CD14-positive monocyte (primary cell): ENCODE measurements around the gene IFIT1. TPM values are rescaled to one million over a fixed set of nuclear protein-coding genes. Genes with fewer than 3 reads are reported as not detected.

Experiments used
- DNase-seq, 3 donors: peaks; one replicate each; pipeline ENCODE4 v3.0.0-alpha.2; 2011 to 2022
- H2AFZ ChIP-seq: 2 replicates; pipeline ENCODE4 v1.6.0; 2012; ENCODE audit warnings: mild to moderate bottlenecking, low read depth, low read length, inconsistent platforms; ENCODE audit not compliant: insufficient read depth, poor library complexity, severe bottlenecking
- H3K27ac ChIP-seq, 2 donors: 1 replicate in 1 of 2; 2 replicates in 1 of 2; pipeline ENCODE4 v1.5.1; 2012 to 2013; ENCODE audit warnings: low read length in 2 of 2, control low read depth in 1 of 2, inconsistent platforms in 1 of 2, low read depth in 1 of 2, mild to moderate bottlenecking in 1 of 2
- H3K27me3 ChIP-seq, 2 donors: one replicate each; pipeline versions ENCODE4 v1.6.0 to v1.6.1; 2011 to 2013; ENCODE audit warnings: low read length in 2 of 2; ENCODE audit not compliant: control insufficient read depth in 2 of 2, insufficient read depth in 2 of 2
- H3K36me3 ChIP-seq, 2 donors: replicated peaks in 1 of 2; 1 replicate in 1 of 2; 2 replicates in 1 of 2; pipeline versions ENCODE4 v1.5.1 to v1.6.1; 2012 to 2013; ENCODE audit warnings: low read length in 2 of 2, control low read depth in 1 of 2, inconsistent platforms in 1 of 2, mild to moderate bottlenecking in 1 of 2; ENCODE audit not compliant: insufficient read depth in 2 of 2, control insufficient read depth in 1 of 2
- H3K4me1 ChIP-seq, 2 donors: 1 replicate in 1 of 2; 2 replicates in 1 of 2; pipeline versions ENCODE4 v1.5.1 to v1.6.1; 2012 to 2013; ENCODE audit warnings: low read length in 2 of 2, control low read depth in 1 of 2, inconsistent platforms in 1 of 2, mild to moderate bottlenecking in 1 of 2, moderate library complexity in 1 of 2; ENCODE audit not compliant: insufficient read depth in 2 of 2, control insufficient read depth in 1 of 2
- H3K4me2 ChIP-seq: replicated peaks from 2 replicates; pipeline ENCODE3; 2012; ENCODE audit warnings: low read length, moderate library complexity, mild to moderate bottlenecking; ENCODE audit not compliant: poor library complexity, severe bottlenecking; ENCODE audit errors: extremely low read depth
- H3K4me3 ChIP-seq, 3 experiments: fragments of 200-600 bp in 1 of 3; sonication (generic) in 1 of 3; replicated peaks in 1 of 3; 1 replicate in 2 of 3; 2 replicates in 1 of 3; pipeline ENCODE4 v1.5.1; 2011 to 2013; ENCODE audit warnings: low read length in 3 of 3, mild to moderate bottlenecking in 3 of 3, control low read depth in 2 of 3, low read depth in 2 of 3, inconsistent platforms in 1 of 3, moderate library complexity in 1 of 3
- H3K79me2 ChIP-seq: 2 replicates; pipeline ENCODE4 v1.6.0; 2012; ENCODE audit warnings: mild to moderate bottlenecking, control low read depth, inconsistent platforms, low read length, moderate library complexity; ENCODE audit not compliant: insufficient read depth
- H3K9ac ChIP-seq: 2 replicates; pipeline ENCODE4 v1.6.0; 2017; ENCODE audit warnings: low read length, mild to moderate bottlenecking; ENCODE audit not compliant: insufficient read depth, poor library complexity, severe bottlenecking
- H3K9me3 ChIP-seq, 2 donors: replicated peaks in 1 of 2; 1 replicate in 1 of 2; 2 replicates in 1 of 2; pipeline versions ENCODE4 v1.5.1 to v1.6.1; 2012 to 2013; ENCODE audit warnings: low read length in 2 of 2, control low read depth in 1 of 2; ENCODE audit not compliant: control insufficient read depth in 1 of 2, insufficient read depth in 1 of 2
- H4K20me1 ChIP-seq: 2 replicates; pipeline ENCODE4 v1.6.0; 2012; ENCODE audit warnings: mild to moderate bottlenecking, low read length, control low read depth, moderate library complexity; ENCODE audit not compliant: insufficient read depth
- H3K27ac Mint-ChIP-seq, 7 donors: one replicate each; pipeline ENCODE4 v1.8.0; 2020; ENCODE audit warnings: mild to moderate bottlenecking in 7 of 7, mixed read lengths in 7 of 7, moderate library complexity in 6 of 7, inconsistent platforms in 2 of 7
- H3K27me3 Mint-ChIP-seq, 3 donors: one replicate each; pipeline ENCODE4 v1.8.0; 2021 to 2022; ENCODE audit warnings: low read depth in 3 of 3, mild to moderate bottlenecking in 3 of 3, mixed read lengths in 3 of 3, moderate library complexity in 3 of 3, inconsistent platforms in 1 of 3
- H3K36me3 Mint-ChIP-seq, 2 donors: one replicate each; pipeline ENCODE4 v1.8.0; 2020; ENCODE audit warnings: mixed read lengths in 2 of 2, inconsistent platforms in 1 of 2, mild to moderate bottlenecking in 1 of 2
- H3K4me1 Mint-ChIP-seq: one replicate; pipeline ENCODE4 v1.8.0; 2020; ENCODE audit warnings: mild to moderate bottlenecking, mixed read lengths
- H3K4me3 Mint-ChIP-seq, 2 donors: one replicate each; pipeline ENCODE4 v1.8.0; 2020; ENCODE audit warnings: mild to moderate bottlenecking in 2 of 2, mixed read lengths in 2 of 2, moderate library complexity in 1 of 2
- H3K9me3 Mint-ChIP-seq, 7 donors: one replicate each; pipeline ENCODE4 v1.8.0; 2020 to 2022; ENCODE audit warnings: mixed read lengths in 7 of 7, mild to moderate bottlenecking in 6 of 7, moderate library complexity in 6 of 7, inconsistent platforms in 2 of 7
- WGBS: methylation state at CpG from one replicate; pipeline ENCODE4 v1.1.5; 2013; ENCODE audit warnings: missing lambda C conversion rate; ENCODE audit not compliant: insufficient coverage; 5-methylcytosine and 5-hydroxymethylcytosine counted together
- intact Hi-C, 2 donors: fragments of 100-400 bp; cut with micrococcal nuclease; formaldehyde crosslinking; loops; one replicate each; pipeline versions ENCODE4 v1.15.0 to v1.15.1; 2023
- polyA minus RNA-seq: library from RNA; depleted of rRNA, polyadenylated mRNA; stranded (reverse); fragments of >200 nt; gene quantifications from 2 replicates; pipeline ENCODE4 v1.2.3, GENCODE V29; 2012
- polyA plus RNA-seq, 3 donors: library from polyadenylated mRNA; depleted of rRNA in 1 of 3; unstranded in 2 of 3; stranded (reverse) in 1 of 3; fragments of 300-500 nt in 2 of 3; fragments of >200 nt in 1 of 3; fragmentation: Illumina TruSeq in 2 of 3; gene quantifications; 1 replicate in 2 of 3; 2 replicates in 1 of 3; pipeline ENCODE4 v1.2.3, GENCODE V29; 2012 to 2021
- total RNA-seq, 12 experiments: library from RNA in 1 of 12; stranded (reverse) in 1 of 12; fragments of 120-200 nt in 1 of 12; gene quantifications; one replicate each; pipeline ENCODE4 v1.2.4 and lab custom pipeline; 2013 to 2026; ENCODE audit warnings: mixed read lengths in 6 of 12, inconsistent platforms in 1 of 12
- TF ChIP-seq, protein P1 (sequence below): fragments of 200-600 bp; IDR thresholded peaks from one replicate; pipeline ENCODE4 v1.8.0; 2022; ENCODE audit warnings: antibody characterized with exemption, mild to moderate bottlenecking

IFIT1 gene, protein sequence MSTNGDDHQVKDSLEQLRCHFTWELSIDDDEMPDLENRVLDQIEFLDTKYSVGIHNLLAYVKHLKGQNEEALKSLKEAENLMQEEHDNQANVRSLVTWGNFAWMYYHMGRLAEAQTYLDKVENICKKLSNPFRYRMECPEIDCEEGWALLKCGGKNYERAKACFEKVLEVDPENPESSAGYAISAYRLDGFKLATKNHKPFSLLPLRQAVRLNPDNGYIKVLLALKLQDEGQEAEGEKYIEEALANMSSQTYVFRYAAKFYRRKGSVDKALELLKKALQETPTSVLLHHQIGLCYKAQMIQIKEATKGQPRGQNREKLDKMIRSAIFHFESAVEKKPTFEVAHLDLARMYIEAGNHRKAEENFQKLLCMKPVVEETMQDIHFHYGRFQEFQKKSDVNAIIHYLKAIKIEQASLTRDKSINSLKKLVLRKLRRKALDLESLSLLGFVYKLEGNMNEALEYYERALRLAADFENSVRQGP
- total RNA-seq (2013): 46.3 TPM
- polyA plus RNA-seq (10 to 100 TPM in 2 of 3 donors, 1 to 10 TPM in 1; 4.8 to 17.1 (median 12.1) TPM), polyA minus RNA-seq (7.1 and 18.7 TPM in 2 replicates), total RNA-seq (lab: John Stamatoyannopoulos, UW) (3.9 to 177 (median 8.9) reads per million in 11 experiments)

DNA sequence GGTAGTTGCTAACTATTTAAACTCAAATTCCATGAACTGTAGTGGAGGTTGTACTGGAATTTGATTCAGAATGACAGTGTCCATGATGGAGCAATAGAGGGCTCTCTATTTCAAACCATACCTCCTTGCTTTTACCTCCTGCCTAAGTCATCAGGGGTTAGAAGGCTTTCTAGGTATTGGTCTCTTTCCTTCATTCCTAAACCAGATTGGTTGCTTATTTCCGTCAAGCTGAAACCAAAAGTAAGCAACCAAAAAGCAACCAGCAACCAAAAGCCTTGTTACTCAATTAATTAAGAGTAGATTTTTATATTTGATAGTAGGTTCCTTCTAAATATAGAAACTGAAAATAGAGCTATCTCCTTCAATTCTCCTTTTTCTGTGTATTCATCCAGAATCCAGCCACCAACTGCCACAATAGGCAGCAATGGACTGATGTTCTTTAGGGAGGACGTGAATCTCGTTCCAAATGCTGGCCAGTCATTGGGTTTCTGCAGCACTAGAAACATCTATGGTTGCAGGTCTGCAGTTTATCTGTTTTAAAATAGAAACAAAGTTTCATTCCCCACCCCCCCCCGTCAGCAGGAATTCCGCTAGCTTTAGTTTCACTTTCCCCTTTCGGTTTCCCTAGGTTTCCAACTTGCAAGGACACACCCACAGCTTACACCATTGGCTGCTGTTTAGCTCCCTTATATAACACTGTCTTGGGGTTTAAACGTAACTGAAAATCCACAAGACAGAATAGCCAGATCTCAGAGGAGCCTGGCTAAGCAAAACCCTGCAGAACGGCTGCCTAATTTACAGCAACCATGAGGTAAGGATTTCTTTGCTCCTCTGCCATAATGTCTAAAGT, at the start of gene IFIT1:
Gene IFIT1 (plus strand): TSS at position 717 of the 850 bp plus-strand sequence. CDS start 90 bp downstream, at position 807.
- 0% methylated on average over 3 of the region's 8 CpGs for WGBS
- DNase-seq: peak; percentile 56 to 77 (median 59)

More for the DNA sequence above, at the start of gene IFIT1:
- Histone ChIP-seq H3K4me2 (peak within 1 kb of the TSS; percentile 89), H3K36me3 (no peaks in the 10 kb centered on the region), H3K27ac (peak within 1 kb of the TSS; percentile 21 to 89), H4K20me1 (no peaks in the 10 kb centered on the region), H3K4me3 (peak within 1 kb of the TSS; percentile 57 to 100 (median 100)), H3K9me3 (no peaks in the 10 kb centered on the region), H3K27me3 (no peaks in the 10 kb centered on the region), H3K79me2 (no peaks in the 10 kb centered on the region), H2AFZ (peak within 1 kb of the TSS; percentile 74), H3K9ac (peak within 1 kb of the TSS; percentile 56), H3K4me1 (peaks cover 19 to 28% of the 10 kb centered on the region in 2 donors)
- H3K4me1 Mint-ChIP-seq: peaks cover 19% of the 10 kb centered on the region
- peak within 1 kb of the TSS; percentile 76 to 90 for H3K4me3 Mint-ChIP-seq
- TF ChIP-seq, protein P1, sequence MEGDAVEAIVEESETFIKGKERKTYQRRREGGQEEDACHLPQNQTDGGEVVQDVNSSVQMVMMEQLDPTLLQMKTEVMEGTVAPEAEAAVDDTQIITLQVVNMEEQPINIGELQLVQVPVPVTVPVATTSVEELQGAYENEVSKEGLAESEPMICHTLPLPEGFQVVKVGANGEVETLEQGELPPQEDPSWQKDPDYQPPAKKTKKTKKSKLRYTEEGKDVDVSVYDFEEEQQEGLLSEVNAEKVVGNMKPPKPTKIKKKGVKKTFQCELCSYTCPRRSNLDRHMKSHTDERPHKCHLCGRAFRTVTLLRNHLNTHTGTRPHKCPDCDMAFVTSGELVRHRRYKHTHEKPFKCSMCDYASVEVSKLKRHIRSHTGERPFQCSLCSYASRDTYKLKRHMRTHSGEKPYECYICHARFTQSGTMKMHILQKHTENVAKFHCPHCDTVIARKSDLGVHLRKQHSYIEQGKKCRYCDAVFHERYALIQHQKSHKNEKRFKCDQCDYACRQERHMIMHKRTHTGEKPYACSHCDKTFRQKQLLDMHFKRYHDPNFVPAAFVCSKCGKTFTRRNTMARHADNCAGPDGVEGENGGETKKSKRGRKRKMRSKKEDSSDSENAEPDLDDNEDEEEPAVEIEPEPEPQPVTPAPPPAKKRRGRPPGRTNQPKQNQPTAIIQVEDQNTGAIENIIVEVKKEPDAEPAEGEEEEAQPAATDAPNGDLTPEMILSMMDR: no peak
- H3K36me3 Mint-ChIP-seq: no peaks in the 10 kb centered on the region
- no peaks in the 10 kb centered on the region for H3K9me3 Mint-ChIP-seq
- H3K27ac Mint-ChIP-seq: peak within 1 kb of the TSS; percentile 61 to 92 (median 87)
- intact Hi-C loops: no loop called here
- H3K27me3 Mint-ChIP-seq: no peaks in the 10 kb centered on the region
